Endodermal cell (in vitro differentiated cells): ENCODE data around the gene EFTUD2. TPM values are rescaled to one million over a fixed set of nuclear protein-coding genes. Genes with fewer than 3 reads are reported as not detected.

Experiments used
- DNase-seq: peaks from one replicate; pipeline ENCODE4 v3.0.0-alpha.2; 2017
- H3K27ac ChIP-seq: 2 replicates; pipeline ENCODE4 v1.5.1; 2013; ENCODE audit warnings: mild to moderate bottlenecking, low read depth, low read length, moderate library complexity
- H3K27me3 ChIP-seq: 2 replicates; pipeline ENCODE4 v1.6.1; 2013; ENCODE audit warnings: mild to moderate bottlenecking, low read length, moderate library complexity; ENCODE audit not compliant: insufficient read depth, control insufficient read depth, poor library complexity, severe bottlenecking
- H3K36me3 ChIP-seq: 2 replicates; pipeline ENCODE4 v1.7.0; 2013; ENCODE audit warnings: mild to moderate bottlenecking, low read length, moderate library complexity; ENCODE audit not compliant: control insufficient read depth, insufficient read depth
- H3K4me1 ChIP-seq: one replicate; pipeline ENCODE4 v1.7.0; 2013; ENCODE audit warnings: low read length; ENCODE audit not compliant: control insufficient read depth, insufficient read depth
- H3K4me3 ChIP-seq: 2 replicates; pipeline ENCODE4 v1.5.1; 2013; ENCODE audit warnings: mild to moderate bottlenecking, low read length, moderate library complexity
- H3K9ac ChIP-seq: 2 replicates; pipeline ENCODE4 v1.6.1; 2013; ENCODE audit warnings: mild to moderate bottlenecking, low read length, moderate library complexity; ENCODE audit not compliant: poor library complexity, severe bottlenecking; ENCODE audit errors: extremely low read depth
- H3K9me3 ChIP-seq: 2 replicates; pipeline ENCODE4 v1.6.1; 2013; ENCODE audit warnings: mild to moderate bottlenecking, low read length, moderate library complexity; ENCODE audit not compliant: control insufficient read depth
- H3K27ac Mint-ChIP-seq: 2 replicates; pipeline ENCODE4 v1.8.0; 2020; ENCODE audit warnings: mixed read lengths
- H3K27me3 Mint-ChIP-seq: 2 replicates; pipeline ENCODE4 v1.8.0; 2021; ENCODE audit warnings: mild to moderate bottlenecking, mixed read lengths; ENCODE audit not compliant: insufficient read depth
- H3K36me3 Mint-ChIP-seq: 2 replicates; pipeline ENCODE4 v1.8.0; 2020; ENCODE audit warnings: low read depth, mixed read lengths
- H3K4me1 Mint-ChIP-seq: 2 replicates; pipeline ENCODE4 v1.8.0; 2020; ENCODE audit warnings: mixed read lengths
- H3K4me3 Mint-ChIP-seq: 2 replicates; pipeline ENCODE4 v1.8.0; 2020; ENCODE audit warnings: mild to moderate bottlenecking, moderate library complexity, mixed read lengths
- H3K9me3 Mint-ChIP-seq: 2 replicates; pipeline ENCODE4 v1.8.0; 2020; ENCODE audit warnings: mild to moderate bottlenecking, mixed read lengths
- CTCF ChIP-seq: fragments of 200-600 bp; sonication (generic); conservative IDR thresholded peaks from 2 replicates; pipeline ENCODE4 v1.5.0; 2021; ENCODE audit warnings: antibody characterized with exemption, mild to moderate bottlenecking
- WGBS, 2 experiments: methylation state at CpG; one replicate each; pipeline versions ENCODE4 v1.1.5 to v1.1.7; 2013; ENCODE audit warnings: missing lambda C conversion rate in 2 of 2, mixed read lengths in 1 of 2; ENCODE audit not compliant: insufficient coverage in 1 of 2, insufficient read length in 1 of 2; 5-methylcytosine and 5-hydroxymethylcytosine counted together
- total RNA-seq, 2 donors: library from RNA; stranded (reverse); fragmentation: NEBNext Ultra II Directional in 1 of 2; extraction: Animal tissue kit (Norgen Biotek cat#: 25700) in 1 of 2; gene quantifications; 2 replicates in 1 of 2; 3 replicates in 1 of 2; pipeline ENCODE4 v1.2.1, GENCODE V29; 2021

EFTUD2 gene
- total RNA-seq, 2 donors from 2014 or later: 145 to 171 TPM

- H3K27ac Mint-ChIP-seq: no peak overlapping the region
- peaks cover 7% of the 10 kb centered on the region for H3K9me3 ChIP-seq
- WGBS, 2 experiments: 89 to 94% methylated on average over 9 of the region's 9 CpGs
- no peak overlapping the region for H3K4me3 Mint-ChIP-seq
- H3K4me1 Mint-ChIP-seq: peaks cover 9% of the 10 kb centered on the region
- peaks cover 3% of the 10 kb centered on the region for H3K9me3 Mint-ChIP-seq
- H3K27me3 ChIP-seq: no peaks in the 10 kb centered on the region
- peaks cover 81% of the 10 kb centered on the region for H3K36me3 ChIP-seq
- no peak overlapping the region for H3K27ac ChIP-seq
- no peak for TF ChIP-seq CTCF
- H3K4me1 ChIP-seq: no peaks in the 10 kb centered on the region
- no peak overlapping the region for H3K4me3 ChIP-seq
- H3K9ac ChIP-seq: no peak overlapping the region
- H3K27me3 Mint-ChIP-seq: no peaks in the 10 kb centered on the region
- DNase-seq: peak; percentile 49
- H3K36me3 Mint-ChIP-seq: peaks cover 44% of the 10 kb centered on the region
Observed at GRCh38 chr17:44935116-44935515, 35.9 kb upstream of the EFTUD2 start.

GRCh38 chr17:44934745-44935105 lies 35.5 kb upstream of the EFTUD2 start:
- peaks cover 9% of the 10 kb centered on the region for H3K4me1 Mint-ChIP-seq
- Histone ChIP-seq H3K4me1 (no peaks in the 10 kb centered on the region), H3K9me3 (peaks cover 7% of the 10 kb centered on the region), H3K36me3 (peaks cover 81% of the 10 kb centered on the region), H3K27me3 (no peaks in the 10 kb centered on the region), H3K4me3 (no peak overlapping the region), H3K27ac (no peak overlapping the region), H3K9ac (no peak overlapping the region)
- no peak overlapping the region for H3K27ac Mint-ChIP-seq
- H3K36me3 Mint-ChIP-seq: peaks cover 44% of the 10 kb centered on the region
- 97 to 98% methylated on average over 8 to 10 of the region's 10 CpGs for WGBS, 2 experiments
- no peaks in the 10 kb centered on the region for H3K27me3 Mint-ChIP-seq
- TF ChIP-seq CTCF: no peak
- no peak overlapping the region for H3K4me3 Mint-ChIP-seq
- DNase-seq: peak; percentile 26
- peaks cover 3% of the 10 kb centered on the region for H3K9me3 Mint-ChIP-seq

GRCh38 chr17:44933824-44934744 lies 34.8 kb upstream of the EFTUD2 start:
- no peak overlapping the region for H3K27ac Mint-ChIP-seq
- H3K9ac ChIP-seq: no peak overlapping the region
- H3K9me3 ChIP-seq: peaks cover 7% of the 10 kb centered on the region
- peak; percentile 36 for DNase-seq
- no peak for TF ChIP-seq CTCF
- 95 to 99% methylated on average over 30 to 34 of the region's 34 CpGs for WGBS, 2 experiments
- no peaks in the 10 kb centered on the region for H3K27me3 ChIP-seq
- H3K36me3 ChIP-seq: peaks cover 82% of the 10 kb centered on the region
- H3K4me1 ChIP-seq: no peaks in the 10 kb centered on the region
- H3K27me3 Mint-ChIP-seq: no peaks in the 10 kb centered on the region
- no peak overlapping the region for H3K4me3 ChIP-seq
- peaks cover 9% of the 10 kb centered on the region for H3K4me1 Mint-ChIP-seq
- H3K4me3 Mint-ChIP-seq: no peak overlapping the region
- peaks cover 3% of the 10 kb centered on the region for H3K9me3 Mint-ChIP-seq
- peaks cover 49% of the 10 kb centered on the region for H3K36me3 Mint-ChIP-seq
- H3K27ac ChIP-seq: no peak overlapping the region
